HG03442 (cell line): ENCODE results near the gene ERP44.
A peak's percentile ranks its signal among the peaks of the same experiment; 100 is the strongest.
"Not testable (repeated sequence)": the region's sequence is repeated elsewhere in the genome, so short reads cannot be mapped to it uniquely, and the experiment has no call there.

Experiments
- ATAC-seq: cut with Tn5 transposase; IDR thresholded peaks from one replicate; pipeline ENCODE4 v1.9.1; 2021; ENCODE audit warnings: mild to moderate bottlenecking, moderate library complexity; ENCODE audit not compliant: unreplicated experiment

ERP44 gene

DNA sequence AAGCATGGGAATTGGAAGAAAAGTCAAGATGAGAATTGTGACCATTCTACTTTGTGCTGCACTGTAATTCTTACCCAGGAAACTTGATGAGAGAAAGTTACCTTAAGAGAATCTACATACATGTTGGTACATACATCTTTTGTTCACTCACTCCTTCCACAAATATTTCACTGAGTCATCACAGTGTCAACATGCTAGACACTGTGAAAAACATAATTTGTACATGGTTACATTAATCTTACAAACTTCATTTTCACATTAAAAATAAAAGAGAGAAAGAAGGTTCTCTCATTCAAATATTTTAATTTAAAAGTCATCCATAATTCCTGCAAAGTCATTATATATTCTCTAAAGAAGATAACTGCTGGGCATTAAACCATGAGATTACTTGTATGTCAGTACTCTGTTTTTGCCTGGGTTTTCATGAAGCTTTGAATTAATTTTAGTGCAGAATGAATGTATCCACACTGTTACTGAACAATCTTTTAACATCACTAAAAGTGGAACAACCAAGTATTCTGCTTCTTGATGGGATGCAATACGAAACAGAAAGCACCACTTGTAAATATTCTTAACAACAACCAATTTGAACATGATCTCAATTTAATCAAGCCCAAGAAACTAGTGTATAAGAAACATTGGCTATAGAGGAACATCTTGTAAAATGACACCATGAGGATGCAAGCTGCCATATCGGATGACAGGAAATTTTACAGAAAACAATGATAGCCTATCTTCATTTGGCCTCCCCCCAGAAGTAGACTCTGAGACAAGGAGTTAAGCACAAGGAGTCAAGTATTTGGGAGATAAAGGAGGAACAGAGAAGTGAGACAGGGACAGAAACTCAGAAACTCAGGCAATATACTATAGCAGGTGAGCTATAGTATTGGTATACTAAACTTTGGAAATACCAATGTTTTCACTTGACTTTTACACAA, 28.4 kb downstream of the ERP44 start:
- ATAC-seq = no peak

DNA sequence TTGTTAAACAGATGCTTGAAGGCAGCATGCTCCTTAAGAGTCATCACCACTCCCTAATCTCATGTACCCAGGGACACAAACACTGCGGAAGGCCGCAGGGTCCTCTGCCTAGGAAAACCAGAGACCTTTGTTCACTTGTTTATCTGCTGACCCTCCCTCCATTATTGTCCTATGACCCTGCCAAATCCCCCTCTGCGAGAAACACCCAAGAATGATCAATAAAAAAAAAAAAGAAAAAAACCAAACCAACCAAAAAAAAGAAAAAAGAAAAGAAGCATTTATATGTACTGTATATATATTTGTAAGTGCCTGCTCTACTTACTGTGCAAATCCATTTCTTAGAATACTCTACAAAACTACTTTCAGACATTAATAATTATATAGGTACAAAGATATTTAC, 29.7 kb downstream of the ERP44 start:
- ATAC-seq = not testable (repeated sequence)

DNA sequence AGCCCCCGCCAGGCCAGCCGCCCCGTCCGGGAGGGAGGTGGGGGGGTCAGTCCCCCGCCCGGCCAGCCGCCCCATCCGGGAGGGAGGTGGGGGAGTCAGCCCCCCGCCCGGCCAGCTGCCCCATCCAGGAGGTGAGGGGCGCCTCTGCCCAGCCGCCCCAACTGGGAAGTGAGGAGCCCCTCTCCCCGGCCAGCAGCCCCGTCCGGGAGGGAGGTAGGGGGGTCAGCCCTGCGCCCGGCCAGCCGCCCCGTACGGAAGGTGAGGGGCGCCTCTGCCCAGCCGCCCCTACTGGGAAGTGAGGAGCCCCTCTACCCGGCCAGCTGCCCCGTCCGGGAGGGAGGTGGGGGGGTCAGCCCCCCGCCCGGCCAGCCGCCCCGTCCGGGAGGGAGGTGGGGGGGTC, 30.8 kb downstream of the ERP44 start:
- ATAC-seq = not testable (repeated sequence)

DNA sequence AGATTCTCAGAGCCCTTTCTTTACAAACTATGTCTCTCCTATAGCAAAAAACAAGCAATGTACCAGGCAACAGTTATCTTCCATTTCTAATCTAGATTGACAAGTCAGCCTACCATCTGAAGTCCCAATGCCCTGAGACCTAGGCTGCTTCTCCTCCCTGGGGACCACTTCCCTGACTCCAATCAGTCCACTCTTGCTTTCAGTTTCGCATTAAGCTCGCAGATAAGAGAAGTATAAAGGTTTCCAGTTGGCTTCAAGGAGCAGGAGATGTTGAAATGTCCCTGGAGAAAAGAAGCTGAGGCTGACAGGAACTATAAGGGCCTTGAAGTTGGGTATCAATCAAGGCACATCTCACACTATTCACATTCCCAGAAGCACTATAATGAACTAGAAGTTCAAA, 32.3 kb downstream of the ERP44 start:
- ATAC-seq = peak; percentile 90

DNA sequence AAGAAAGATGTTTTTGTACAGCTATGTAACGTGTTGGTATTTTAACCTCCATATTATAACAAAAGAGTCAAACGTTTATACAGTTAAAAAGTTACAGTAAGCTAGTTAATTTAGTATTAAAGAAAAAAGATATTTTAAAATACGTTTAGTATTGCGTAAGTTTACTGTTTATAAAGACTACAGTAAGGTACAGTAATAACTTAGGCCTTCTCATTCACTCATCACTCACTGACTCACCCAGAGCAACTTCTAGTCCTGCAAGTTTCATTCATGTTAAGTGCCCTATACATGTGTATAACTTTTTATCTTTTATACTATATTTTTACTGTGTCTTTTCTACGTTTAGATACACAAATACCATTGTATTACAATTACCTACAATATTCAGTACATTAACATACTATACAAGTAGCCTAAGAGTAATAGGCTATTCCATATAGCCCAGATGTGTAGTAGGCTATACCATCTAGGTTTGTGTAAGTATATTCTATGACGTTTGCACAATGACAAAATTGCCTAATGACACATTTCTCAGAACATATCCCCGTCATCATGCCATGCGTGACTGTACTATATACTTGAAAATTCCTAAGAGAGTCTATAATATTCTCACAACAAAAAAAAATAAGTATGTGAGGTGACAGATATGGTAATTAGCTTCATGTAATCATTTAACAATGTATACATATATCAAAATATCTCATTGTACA, 33.8 kb downstream of the ERP44 start:
- ATAC-seq = no peak

DNA sequence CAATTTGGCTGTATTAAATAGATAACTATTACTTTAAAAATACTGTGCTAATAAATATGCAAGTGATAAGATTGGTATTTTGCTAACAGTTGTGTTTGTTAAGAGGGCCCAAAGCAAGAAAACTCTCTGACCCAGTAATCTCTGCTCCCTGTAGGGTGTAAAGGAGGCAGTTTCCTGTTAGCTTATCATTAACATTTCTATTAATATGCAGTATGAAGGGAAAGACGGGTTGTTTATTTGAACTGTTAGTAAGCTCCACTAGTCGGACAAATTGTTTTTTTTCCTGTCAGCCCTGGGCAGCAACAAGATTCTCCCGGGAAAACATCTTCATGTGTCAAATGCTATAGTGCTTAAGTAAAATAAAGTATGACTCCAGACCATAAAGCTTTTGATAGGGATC, 35.6 kb downstream of the ERP44 start:
- no peak for ATAC-seq

DNA sequence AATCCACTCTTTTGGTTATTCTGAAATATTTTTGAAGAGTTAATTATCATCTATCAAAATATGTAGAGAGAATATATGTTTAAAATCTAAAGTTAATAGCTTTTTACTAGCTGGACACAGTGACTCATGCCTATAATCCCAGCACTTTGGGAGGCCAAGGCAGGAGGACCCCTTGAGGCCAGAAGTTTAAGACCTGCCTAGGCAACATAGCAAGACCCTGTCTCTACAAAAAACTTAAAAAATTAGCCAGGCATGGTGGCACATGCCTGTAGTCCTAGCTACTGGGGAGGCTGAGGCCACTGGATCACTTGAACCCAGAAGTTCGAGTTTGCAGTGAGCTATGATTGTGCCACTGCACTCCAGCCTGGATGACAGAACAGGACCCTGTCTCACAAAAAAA, 36.1 kb downstream of the ERP44 start:
- not testable (repeated sequence) for ATAC-seq

DNA sequence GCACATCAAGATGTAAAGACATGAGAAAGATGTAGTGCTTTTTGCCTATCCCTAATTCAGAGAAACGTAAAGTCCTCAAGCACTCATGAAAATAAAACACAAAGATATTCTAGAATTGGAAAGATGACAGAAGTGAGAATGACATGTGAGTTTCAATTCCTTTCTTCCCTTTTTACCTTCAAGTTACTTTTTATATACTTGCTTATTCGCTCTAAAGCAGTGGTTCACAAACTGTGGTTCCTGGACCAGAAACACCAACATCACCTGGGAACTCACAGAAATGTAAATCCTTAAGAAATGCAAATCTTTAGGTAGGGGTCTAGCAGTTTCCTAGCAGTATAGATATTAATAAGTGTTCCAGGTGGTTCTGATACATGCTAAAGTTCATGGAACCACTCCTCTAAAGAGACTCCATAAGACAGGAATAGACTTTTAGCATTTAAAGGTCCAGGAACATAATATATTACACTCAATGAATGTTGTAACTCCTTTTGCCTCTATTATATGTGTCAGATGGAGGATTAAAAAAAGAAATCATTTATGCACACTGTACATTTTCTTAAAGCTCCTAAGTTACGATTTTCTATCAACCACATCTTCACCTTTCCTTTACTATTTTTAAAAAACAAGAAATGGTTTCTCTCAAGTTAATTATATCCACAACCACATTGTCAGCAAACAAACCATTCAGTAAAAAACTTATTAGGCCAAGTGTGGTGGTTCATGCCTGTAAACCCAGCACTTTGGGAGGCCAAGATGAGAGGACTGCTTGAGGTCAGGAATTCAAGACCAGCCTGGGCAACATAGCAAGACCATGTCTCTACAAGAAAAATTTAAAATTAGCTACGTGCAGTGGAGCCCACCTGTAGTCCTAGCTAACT, 39.9 kb downstream of the ERP44 start:
- peak; percentile 84 for ATAC-seq

DNA sequence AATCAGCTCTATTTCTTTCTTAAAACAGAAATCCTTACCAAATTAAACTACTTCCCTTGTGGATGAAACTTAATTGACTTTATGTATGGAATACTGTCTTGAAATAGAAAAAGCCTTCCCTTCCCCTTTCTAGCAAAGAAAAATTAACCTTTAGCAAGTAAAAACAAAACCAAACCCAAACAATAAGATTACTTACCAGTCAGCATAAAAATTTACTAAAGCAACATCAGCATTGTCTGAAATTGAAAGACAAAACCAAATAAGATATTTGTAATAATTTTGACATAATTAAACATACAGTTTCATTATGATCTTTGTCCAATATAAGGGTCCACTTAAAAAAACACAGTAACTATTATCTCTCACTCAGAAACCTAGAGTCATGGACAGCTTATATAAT, 41.2 kb downstream of the ERP44 start:
- no peak for ATAC-seq

DNA sequence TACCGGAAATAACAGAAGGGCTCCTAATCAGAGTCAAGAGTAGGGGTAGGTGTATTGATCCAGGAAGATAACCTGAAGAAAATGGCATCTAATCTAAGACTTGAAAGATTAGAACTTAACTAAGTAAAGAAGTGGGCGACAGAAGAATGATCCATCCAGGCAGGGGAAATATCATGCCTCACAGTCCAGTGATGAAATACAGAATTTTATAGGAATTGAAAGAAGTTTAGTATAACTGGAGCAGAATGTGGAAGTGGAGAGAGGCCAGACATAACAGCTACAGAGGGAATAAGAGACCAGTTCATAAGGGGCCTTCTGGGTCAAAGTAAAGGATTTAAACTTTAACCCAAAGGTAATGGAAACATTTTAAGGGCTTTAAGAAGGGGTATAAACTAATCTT, 42.2 kb downstream of the ERP44 start:
- ATAC-seq = no peak

DNA sequence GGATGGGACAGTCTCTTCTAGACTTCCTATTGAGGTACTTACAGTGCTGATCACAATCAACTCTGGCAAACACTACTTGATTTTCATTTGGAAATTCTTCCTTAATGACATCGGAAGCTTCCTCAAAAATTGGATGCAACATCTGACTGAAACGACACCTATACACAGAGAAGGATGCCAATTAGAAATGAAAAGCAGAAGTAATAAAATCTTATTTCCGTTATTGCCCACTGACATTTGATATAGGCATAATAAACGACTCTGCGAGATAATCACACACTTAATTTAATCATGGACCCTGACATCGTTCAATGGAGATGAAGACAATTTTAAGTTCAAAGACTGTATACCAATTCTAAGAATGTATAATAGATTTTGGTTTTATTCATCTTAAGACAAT, 46.4 kb downstream of the ERP44 start:
- no peak for ATAC-seq

DNA sequence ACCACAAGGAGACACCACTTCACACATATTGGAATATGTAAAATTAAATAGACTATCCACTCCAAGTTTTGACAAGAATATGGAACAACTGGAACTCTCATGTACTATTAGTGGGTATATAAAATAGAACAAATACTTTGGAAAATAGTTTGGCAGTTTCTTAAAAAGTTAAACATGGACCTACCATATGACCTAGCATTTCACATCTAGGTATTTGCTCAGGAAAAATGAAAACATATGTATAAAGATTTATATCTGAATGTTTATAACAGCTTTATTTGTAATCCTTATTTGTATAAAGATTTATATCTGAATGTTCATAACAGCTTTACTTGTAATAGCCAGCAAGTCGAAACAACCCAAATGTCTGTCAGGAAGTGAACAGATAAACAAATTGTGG, 49.2 kb downstream of the ERP44 start:
- ATAC-seq = no peak

DNA sequence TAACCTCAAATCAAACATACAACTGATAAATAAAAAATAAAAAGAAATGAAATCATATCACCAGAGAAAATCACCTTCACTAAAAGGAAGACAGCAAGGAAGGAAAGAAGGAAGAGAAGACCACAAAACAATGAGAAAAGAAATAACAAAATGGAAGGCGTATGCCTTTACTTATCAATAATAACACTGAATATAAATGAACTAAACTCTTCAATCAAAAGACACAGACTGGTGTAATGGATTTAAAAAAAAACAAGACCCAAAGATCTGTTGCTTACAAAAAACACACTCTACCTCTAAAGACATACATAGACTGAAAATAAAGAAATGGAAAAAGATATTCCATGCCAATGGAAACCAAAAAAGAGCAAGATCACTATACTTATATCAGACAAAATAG, 60.3 kb downstream of the ERP44 start:
- no peak for ATAC-seq

DNA sequence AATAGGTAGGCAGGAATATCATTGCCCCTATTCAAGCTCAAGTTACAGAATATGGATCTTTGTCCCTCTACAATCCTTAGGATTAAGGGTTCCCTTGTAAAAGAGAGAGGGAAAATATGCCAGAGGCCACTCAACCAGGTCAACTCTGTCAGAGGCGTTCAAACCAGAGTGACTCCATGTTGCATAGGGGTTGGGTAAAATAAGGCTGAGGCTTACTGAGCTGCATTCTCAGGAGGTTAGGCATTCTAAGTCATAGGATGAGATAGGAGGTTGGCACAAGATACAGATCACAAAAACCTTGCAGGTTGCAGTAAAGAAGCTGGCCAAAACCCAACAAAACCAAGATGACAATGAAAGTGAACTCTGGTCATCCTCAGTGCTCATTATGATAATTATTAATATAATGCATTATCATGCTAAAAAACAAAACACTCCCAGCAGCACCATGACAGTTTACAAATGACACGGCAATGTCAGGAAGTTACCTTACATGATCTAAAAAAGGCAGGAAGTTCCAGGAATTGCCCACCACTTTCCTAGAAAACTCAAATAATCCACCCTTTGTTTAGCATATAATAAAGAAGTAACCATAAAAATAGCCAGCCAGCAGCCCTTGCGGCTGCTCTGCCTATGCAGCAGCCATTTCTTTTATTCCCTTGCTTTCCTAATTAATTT, 64.8 kb downstream of the ERP44 start:
- ATAC-seq = no peak

DNA sequence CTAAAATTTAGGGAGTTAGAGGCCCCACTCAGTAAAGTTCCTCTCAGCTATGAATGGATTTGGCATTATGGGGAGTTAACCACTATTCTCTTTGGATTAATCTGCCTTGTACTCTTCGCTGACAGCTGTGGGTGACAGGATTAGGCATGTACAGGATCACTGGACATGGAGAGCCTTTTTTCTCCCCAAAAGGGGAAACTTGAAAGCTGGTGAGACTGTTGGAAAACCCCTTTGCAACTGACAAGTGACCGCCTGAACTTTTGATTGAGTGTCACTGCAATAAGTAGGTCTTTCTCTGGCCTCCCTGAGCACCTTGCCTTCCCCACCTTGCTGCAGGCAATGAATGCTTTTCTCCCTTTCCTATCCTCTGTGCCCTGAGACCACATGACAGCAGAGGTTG, 68.3 kb downstream of the ERP44 start:
- peak; percentile 34 for ATAC-seq

DNA sequence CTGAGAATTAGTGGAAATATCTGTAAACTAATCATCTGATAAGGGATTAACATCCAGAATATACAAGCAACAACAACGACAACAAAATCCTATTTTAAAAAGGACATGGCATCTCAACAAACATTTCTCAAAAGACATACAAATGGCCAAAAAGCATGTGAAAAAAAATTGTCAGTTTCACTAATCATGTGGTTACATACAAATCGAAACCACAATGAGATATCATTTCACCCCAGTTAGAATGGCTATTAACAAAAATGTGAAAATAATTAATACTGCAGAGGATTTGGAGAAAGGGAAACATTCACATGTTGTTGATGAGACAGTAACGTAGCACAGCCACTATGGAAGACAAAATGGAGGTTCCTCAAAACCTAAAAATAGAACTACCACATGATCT, 69.5 kb downstream of the ERP44 start:
- ATAC-seq = no peak

DNA sequence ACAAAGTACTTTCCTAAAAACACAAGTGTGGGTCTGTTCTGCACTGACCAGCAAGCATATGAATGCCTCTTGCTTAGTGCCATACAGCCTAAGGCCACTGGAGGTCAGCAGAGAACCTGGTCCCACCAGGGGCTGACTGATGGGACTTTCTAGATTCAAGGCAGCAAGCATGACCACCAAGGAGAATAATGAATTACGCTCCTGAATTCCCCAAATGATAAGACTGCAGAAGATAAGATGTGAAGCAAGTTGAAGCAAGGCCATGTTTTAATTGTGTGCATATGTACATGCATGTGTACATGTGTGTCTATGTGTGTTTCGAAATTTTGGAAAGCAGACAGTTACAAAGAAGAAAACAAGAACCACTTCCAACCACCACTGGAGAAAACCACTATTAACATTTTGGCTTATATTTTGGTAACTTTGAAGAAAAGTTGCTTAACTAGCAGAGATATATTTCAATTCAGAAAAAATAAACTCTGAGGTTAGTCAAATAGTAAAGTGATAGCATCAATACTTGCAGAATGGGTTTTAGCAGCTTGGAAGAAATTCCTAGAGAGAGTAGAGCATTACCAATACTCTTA, 70.5 kb downstream of the ERP44 start:
- ATAC-seq = peak; percentile 86

DNA sequence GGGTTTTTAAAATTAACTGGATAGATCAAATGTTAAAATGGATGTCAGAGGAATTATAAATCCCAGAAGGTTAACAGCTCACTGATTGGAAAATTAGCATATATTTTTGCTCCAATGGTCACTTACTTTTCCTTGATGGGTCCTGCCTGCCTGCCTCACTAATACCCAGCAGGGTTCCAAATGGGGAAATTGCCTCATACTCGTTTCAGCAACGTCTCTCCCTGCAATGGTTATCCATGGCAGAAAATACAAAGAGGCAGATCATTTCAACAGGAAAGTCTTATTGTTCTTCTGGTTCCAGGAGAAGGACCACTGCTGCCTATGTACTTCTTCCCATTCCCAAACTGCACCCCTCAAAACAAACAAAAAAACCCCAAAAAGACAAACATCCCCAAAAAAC, 71.3 kb downstream of the ERP44 start:
- ATAC-seq = no peak

DNA sequence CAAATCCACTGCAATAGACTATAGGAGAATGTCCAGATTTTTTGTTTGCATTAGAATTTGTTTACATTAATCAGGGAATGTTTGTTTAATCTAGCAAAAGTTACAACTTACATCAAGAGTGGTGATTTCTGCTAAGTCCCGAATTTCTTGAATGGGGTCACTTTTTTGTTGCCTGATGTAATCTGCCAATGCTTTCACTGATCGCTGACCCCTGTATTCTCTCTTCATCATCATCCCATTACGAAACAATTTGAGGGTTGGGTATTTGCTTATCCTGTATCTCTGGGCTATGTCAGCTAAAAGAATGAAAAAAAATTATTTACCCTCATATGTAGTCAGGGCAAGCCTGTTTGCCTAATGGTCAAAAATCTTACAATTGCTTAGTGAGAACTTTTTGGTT, 76.9 kb downstream of the ERP44 start:
- ATAC-seq = no peak

DNA sequence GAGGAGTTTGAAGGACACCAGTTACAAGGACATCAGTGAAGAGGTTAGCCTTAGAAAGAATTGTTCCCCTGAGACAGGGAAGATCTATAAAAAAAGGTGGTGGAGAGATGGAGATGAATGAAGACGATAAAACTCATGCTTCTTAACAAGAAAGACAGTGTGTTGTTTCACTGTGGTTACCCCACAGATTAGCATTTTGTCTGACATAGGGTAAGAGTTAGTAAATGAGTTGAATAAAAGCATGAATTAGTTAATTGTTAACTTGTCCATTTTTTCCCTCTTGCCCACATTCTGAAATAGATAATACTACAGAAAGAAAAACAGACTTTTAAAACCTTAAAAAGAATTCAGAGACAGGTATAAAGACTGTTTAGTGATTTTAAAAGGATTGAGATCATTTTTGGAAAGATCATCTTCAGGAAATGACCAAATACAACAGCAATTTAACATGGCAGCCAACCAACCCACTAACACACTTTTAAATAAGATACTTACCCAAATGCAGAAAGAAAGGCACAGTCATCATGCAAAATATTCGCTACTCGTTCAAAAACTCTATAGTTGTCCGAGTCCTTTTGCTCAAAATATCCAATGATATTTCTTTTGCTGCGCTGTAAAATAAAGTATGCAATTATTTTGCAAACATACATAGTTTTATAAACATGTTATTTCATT, 78.5 kb downstream of the ERP44 start:
- no peak for ATAC-seq
